ENCODE data around the gene TMEM151A. TPM values are rescaled to one million over a fixed set of nuclear protein-coding genes. Genes with fewer than 3 reads are reported as not detected.
A peak's percentile ranks its signal among the peaks of the same experiment; 100 is the strongest.

TMEM151A gene
- total RNA-seq, 1 donor from 2014 or later: 0.25 TPM

DNA sequence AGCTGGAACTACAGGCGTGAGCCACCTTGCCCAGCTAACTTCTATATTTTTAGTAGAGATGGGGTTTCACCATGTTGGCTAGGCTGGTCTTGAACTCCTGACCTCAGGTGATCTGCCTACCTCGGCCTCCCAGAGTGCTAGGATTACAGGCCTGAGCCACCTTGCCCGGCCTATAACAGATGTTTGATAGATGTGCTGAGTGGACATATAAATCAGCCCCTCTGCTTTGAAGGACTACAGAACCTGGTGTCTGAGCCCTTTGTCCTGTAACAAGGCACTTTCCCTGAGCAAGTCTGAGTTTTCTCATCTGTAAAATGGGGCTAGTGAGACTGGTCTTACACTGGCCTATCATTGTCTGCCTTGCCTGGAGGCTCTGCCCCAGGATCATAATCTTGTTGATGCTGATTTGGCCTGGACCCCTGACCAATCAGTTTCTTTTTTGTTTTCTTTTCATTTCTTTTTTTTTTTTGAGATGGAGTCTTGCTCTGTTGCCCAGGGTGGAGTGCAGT lies 37.5 kb downstream of the TMEM151A start:
- no peak for DNase-seq
- intact Hi-C loops (cut with micrococcal nuclease): no loop called here
- ATAC-seq: no peak

DNA sequence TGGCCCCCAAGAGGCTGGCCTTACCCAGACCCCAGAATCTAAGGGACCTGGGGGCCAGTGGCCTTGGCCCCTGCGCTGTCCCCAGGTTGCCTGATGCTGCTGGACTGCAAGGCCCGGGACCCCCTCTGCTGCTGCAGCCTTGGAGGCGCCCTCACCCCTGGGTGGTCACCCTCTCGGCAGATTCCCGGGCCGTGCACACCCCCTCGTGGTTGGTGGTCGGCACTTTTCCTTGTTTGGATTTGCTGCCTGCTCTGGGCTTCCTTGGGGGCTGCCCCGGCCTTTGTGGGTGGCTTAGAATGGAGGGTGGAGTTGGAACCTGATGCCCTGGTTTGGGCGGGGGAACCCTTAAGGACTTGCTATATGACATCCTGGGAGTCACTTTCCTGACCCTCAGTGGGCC lies 39.2 kb downstream of the TMEM151A start:
- intact Hi-C loops (cut with micrococcal nuclease): no loop called here
- ATAC-seq (no peak), DNase-seq (peak; percentile 23)

DNA sequence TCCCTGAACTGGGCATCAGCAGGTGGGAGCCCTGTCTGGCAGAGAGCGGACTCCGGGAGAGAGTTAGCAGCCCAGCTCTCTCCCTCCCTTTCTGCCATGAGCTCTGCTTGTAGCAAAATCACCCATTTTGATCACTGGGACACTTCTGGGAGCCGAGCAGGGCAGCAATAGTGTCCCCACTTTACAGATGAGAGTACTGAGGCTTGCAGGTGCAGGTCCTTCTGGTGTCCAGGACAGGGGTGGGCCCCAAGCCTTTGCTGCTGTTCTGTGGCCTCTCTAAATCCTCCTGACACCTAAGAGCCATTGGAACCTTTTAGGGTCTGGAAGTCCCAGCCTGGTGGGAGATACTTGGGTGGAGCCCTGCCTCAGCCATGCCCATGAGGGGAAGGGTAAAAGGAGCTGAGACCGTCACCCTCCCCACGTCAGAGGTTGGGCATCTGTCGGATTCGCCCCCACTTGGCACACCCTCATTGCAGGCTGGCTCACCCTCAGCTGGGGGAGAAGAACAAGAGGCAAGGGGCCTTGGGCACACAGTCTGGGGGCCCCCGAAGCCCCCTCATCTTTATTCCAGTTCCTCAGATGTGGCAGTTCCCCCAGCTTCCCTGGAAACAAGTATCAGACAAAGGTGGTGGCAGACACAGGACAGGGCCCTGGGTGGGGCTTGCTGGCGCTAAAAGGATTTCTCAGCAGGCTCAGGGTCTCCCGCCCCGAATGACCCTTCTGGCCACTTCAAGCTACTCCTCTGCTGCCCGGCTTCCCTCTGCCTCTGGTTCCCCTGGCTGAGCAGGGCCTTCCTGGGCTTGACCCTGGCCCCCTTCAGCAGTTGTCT lies 40.1 kb downstream of the TMEM151A start:
- ATAC-seq (no peak), DNase-seq (peak; percentile 13)
- intact Hi-C loops (cut with micrococcal nuclease): no loop called here

DNA sequence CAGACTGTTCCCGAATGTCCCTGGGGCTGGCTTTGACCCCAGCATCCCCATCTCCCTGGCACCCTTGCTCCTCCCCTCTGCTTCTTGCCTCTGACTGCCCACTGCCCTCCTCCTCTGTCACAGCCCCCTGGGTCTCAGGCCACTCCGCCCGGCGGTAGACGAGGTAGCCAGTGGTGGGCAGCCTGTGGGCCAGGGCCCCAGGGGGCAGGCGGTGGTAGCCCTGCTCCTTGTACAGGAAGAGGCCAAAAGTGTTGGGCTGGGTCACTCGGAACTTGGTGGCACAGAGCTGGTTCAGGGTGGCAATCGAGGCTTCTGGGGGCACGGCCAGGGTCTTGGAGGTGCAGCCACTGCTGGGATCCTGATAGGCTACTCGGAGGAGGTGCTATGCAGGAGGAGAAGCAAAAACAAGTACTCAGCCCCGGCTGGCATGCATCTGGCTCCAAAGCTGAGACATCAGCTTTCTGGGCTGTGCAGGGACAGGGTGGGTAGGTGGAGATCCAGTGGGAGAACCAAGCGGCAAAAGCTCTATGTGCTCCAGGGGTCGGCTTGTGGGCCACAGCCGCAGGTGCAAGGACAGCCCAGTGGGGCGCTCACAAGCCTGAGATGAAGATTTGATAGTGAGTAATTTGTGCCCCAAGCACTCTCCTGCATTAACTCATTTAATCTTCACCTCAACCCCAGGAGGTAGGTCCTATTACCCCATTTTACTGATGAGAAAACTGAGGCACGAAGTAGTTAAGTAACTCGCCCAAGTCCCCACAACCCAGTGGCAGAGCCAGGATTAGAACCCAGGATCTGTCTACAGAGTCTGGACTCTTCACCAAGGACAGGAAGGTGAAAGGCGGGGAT lies 40.9 kb downstream of the TMEM151A start:
- DNase-seq (no peak), ATAC-seq (no peak)
- intact Hi-C loops (cut with micrococcal nuclease): no loop called here

DNA sequence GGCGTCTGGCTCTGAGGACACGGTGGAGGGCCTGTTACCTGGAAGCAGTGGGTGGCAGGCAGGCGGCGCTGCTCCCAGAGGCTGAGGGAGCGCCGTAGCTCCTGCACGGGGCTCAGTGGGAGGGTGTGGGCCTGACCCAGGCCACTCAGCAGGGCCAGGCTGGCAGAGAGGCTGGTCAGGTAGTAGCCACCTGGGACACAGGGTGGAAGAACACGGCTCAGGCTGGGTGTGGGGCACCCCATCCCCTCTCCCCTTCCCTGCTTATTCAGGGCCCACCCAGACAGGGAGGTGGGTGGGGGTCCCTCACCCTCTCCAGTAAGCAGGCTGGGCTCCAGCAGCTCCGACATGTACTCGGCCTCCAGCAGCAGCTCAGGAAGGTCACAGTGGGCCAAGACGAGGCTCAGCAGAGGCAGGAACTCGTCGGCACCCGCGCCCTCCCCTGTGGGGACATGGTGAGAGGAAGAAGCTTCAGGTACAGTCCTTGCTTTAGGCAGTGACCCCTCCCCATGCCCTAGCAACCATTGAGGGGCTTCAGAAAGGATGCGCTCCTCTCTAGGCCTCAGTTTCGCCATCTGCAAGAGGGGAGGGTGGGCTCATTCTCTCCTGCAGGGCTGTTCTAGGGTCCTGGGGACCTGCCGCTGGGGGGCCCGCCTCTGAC lies 41.7 kb downstream of the TMEM151A start:
- intact Hi-C loops (cut with micrococcal nuclease): no loop called here

DNA sequence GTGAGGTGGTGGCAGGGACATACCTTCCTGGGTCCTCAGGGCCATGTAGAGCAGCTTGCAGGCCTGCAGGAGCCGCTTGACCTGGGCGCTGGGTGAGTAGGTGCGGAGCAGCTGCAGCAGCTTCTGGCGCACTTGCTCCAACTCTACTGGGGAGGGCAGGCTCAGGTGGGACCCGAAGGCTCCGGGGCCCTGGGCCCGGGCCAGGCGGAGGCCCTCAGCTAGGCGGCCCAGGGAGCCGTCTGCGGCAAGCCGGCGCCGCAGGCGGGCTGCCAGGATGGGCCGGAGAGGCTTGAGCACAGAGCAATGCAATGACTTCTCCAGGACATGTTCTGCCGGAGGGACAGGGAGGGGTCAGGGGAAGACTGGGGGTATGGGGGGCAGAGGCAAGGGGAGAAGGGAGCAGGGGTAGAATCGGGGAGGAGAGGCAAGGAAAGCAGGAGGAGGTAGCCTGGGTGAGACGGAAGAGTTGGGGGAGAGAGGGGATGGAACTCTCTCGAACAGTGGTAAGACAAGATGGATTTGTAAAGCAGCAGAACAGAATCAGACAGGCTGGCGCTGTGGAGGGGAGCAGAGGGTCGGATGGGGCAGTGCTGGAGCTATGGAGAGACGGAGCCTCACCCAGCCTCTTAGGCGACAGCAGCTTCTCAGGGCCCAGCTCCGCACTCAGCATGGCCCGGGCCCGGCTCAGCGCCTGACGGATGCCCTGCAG lies 42.4 kb downstream of the TMEM151A start:
- ATAC-seq: no peak
- intact Hi-C loops (cut with micrococcal nuclease): no loop called here

More for the DNA sequence above, 41.7 kb downstream of the TMEM151A start:
- ATAC-seq (no peak), DNase-seq (no peak)

DNA sequence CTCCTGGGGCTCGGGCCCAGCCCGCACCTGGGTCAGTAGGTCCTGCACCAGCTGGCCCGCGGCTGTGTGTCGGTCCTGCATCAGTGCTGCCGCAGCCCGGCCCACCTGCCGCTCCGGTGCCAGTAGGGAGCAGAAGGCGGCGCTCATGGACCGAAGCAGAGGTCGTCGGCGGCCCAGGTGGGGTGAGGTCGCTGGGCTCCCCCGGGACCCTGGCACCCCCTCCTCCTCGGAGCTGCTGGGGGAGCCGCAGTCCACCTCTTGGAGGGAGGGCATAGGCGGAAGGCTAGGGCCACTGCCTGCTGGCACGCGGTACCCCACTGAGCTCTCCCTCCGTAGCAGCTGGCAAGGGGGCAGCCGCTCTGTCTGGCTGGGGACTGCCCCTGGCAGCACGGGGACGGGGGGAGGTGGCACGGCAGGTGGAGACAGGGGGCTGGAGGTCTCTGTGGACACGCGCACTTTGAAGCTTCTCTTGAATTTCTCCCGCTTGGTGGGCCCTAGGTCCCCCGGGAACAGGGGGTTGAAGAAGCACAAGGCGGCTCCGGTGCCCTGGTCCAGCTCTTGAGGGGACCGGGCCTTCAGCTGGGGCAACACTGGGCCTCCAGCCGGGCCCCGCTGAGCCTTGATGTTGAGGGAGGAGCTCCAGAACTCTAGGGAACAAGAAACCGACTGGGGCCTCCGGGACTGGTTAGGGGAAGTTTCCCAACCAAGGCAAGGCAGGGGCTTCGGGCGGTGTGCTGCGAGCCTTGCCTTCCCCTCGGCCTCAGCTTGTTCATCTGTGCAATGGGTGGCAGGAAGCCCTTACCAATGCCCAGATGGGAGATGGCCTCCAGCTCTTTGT lies 43.1 kb downstream of the TMEM151A start:
- intact Hi-C loops (cut with micrococcal nuclease): no loop called here
- DNase-seq (no peak), ATAC-seq (no peak)

More for the DNA sequence above, 42.4 kb downstream of the TMEM151A start:
- no peak for DNase-seq

DNA sequence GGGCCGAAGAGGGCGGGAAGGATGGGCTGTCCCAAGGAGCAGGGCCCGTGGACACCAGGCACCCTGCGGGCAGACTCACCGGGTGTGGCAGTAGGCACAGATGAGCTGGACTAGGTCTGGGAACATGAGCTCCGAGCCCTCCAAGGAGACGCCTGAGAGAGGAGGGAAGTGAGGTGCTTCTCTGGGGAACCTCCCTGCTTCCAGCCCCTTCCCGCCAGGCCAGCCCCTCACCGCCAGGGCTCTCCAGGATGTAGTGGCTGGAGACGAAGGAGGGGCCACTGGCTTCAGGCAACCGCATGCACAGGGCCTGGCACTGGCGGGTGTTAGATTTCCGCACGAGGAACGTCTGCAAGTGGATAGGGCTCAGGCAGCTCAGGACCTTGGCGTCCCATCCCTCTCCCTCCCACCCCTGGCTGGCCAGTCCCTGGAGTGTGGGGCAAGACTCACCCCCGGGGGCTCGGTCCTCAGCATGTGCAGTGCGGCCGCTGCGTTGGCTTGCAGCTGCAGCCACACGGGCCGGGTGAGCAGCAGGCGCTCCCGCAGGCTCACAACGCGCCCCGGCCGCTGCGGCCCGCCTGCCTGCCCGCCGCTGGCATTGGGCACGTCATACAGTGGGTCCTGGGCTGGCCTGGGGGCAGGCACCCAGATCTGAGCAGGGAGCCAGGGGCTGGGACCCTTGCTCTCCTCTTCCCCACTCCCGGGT lies 44.0 kb downstream of the TMEM151A start:
- peak; percentile 41 for DNase-seq
- ATAC-seq: peak; percentile 29
- intact Hi-C loops (cut with micrococcal nuclease): no loop called here

DNA sequence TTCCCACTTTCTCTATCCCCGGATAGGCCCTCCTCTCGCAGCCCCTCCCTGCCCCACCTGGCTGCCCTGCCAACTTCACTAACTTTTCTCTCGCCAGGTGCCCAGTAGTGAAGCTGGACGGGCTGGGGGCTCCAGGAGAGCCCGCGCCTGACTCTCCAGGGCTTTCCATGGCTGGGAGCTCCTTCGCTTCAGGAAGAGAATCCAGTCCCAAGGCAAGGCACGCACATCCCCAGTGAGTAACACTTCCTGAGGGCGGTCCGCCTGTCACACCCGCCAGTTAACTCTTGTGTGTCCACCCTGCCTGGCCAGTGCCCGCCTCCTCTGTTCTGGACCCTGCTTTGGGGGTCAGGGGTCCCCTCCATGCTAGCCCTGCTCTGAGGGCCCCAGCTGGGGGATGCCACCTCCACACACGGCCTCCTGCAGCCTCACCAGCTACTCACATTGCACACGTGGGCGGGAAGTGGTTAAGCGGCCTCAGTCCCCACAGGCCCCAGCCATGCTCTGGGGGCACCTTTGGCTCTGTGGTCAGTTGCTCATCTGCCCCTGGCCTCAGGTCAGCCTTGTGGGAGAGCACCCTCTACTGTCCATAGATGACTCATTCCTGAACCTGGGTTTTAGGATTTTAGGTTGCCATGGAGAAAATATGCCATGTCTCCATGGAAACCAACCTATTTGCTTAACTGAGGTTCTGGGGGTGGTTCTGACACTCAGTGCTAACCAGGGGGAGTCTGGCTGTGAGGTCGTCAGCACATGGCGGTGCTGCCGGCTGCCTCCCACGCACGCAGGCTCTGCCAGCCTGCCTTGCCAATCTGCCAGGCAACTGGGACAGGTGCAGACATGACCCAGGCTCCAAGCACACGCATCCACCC lies 44.8 kb downstream of the TMEM151A start, which contains the start of gene RIN1:
TSS of gene RIN1 (minus strand) at position 201 of the 869 bp plus-strand sequence. CDS start at position 169, 32 bp downstream.
- intact Hi-C loops (cut with micrococcal nuclease): no loop called here
- ATAC-seq (peak; percentile 70), DNase-seq (peak; percentile 59)

DNA sequence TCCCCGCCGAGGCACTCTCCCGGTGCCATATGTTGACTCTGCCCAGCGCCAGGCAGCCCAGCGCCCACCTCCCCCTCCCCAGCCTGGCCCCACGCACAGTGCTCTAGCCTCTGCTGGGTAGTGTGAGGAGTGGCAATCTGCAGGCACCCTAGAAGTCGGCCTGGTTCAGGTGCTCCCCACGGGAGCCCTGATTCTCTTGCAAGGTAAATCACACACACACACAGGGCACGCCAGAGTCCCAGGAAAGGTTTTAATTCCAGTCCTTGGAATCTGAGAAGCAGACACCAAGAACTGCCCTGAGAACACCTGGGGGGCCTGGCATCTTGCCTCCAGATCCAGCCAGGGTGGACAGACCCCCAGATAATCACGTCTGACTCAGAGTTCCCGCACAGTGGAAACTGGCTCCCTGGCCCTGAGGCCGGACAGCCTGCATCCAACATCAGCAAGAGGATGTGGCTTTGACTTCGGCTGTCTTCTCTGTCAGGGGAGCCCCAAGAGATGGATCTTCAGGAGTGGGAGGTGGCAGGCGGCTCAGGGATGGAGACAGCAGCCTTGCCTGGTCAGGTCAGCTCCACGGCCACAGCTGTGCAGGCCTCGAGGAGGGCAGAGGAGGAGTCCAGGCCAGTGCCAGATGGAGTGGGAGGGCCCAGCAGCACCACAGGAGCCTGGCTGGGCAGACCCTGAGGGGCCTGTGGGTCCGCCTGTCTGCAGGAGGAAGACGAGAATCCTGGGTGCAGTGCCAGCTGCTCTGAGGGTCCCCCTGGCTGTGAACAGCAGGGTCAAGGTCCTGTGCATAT lies 45.6 kb downstream of the TMEM151A start:
- ATAC-seq (peak; percentile 4), DNase-seq (no peak)
- intact Hi-C loops (cut with micrococcal nuclease): no loop called here

DNA sequence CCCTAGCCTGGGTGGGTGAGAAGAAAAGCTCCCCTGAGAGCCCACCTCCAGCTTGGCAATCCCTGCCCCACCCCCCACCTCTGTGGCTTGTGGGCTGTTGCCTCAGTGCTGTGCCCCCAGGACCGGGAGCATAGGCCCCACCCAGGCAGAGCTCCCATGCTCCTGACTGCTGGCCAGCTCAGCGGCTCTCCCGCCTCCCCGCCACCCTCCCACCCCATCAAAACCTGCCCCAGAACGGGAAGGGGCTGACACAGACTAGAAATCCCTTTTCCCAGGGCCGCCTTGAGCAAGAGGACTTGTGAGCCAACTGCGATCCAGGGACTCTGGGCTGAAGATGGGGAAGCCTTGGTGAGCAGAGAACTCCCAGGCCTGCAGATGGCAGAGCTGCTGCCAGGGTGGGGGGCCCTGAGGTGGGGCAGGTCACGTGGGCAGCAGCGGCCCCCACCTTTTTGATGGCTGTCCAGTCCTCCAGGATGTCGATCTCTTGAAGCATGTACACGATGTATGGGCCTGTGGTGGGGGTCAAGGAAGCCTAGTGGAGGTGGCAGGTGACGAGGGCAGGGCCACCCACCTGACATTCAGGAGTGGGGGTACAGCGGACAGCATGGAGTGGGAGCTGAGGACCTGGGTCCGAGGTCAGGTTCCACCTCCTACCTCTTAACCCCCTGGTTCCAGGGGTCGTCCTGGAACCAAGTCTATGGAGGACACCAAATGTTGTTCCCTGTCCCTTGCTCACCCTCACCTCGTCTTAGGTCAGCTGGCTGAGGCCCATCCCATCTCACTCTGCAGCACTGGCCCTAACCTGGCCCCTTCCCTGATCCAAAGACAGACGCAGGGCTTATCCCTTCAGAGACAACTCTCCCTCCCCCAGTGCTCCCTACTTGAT lies 46.8 kb downstream of the TMEM151A start:
- DNase-seq (no peak), ATAC-seq (no peak)
- intact Hi-C loops (cut with micrococcal nuclease): no loop called here

DNA sequence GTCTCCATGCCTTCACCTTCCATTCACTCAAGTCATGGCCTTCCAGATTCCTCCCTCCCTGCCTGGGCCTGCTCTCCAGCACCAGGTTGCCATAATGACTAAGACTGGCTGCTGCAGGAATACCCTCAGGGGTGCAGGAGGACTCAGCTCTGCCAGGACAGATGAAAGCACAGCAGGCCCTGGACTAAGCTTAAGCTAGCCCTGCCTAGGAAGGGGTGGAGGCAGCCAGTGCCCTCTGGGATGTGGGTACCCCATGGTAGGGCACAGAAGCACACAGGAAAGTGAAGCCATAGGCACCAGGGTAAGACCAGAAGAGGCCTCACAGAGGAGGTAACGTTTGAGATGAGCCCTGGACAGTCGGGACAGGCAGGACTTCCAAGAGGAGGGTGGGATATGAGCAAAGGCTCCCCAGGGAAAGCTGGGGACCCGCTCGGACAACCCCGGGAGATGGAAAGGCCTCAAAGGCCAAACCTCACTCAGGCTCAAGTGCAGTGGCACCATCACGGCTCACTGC lies 47.5 kb downstream of the TMEM151A start:
- intact Hi-C loops (cut with micrococcal nuclease): no loop called here
- no peak for ATAC-seq
- no peak for DNase-seq

DNA sequence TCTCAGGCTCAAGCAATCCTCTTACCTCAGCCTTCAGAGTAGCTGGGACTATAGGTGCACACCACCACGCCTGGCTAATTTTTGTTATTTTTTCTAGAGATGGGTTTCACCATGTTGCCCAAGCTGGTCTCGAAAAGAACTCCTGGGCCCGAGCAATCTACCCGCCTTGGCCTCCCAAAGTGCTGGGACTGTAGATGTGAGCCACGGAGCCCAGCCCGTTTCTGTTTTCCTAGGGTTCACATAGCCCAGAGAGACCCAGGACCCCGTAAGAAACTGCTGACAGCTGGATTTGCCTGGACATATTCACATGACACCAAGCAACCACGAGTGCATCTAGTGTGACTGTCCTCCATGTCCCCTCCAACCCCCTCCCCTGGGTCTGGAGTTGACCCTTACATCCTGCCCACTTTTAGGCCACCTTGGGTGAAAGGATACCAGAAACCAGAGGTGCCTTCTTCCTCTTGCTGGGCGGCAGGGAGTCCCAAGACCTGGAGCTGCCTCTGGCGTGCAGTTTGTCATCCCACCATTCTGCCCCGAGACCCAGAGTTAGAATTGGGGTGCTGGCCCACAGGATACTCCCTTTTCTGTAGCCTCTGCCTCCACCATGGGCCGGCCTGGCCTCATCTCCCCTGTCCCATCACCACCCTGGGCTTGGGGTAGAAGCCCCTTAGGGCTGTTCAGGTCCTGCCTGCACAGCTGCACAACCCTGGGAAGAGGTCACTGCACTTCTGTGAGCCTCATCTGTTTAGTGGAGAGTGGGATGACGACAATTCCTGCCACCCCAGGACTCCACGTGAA lies 48.2 kb downstream of the TMEM151A start:
- no peak for ATAC-seq
- DNase-seq: peak; percentile 7
- intact Hi-C loops (cut with micrococcal nuclease): no loop called here

All from left ventricle myocardium superior (tissue), 1 donor.